Chondrocyte (in vitro differentiated cells): ENCODE results near the gene RIMS1. TPM values are rescaled to one million over a fixed set of nuclear protein-coding genes. Genes with fewer than 3 reads are reported as not detected.

Experiments used
- DNase-seq: peaks from one replicate; pipeline ENCODE4 v3.0.0; 2021; ENCODE audit warnings: mixed read lengths, low spot score
- H3K27ac Mint-ChIP-seq: one replicate; pipeline ENCODE4 v1.8.0; 2021; ENCODE audit warnings: mild to moderate bottlenecking, moderate library complexity, mixed read lengths; ENCODE audit not compliant: unreplicated experiment
- H3K27me3 Mint-ChIP-seq: 2 replicates; pipeline ENCODE4 v1.8.0; 2021; ENCODE audit warnings: low read depth, mixed read lengths
- H3K36me3 Mint-ChIP-seq: 2 replicates; pipeline ENCODE4 v1.8.0; 2021; ENCODE audit warnings: low read depth, mixed read lengths
- H3K4me1 Mint-ChIP-seq: 2 replicates; pipeline ENCODE4 v1.8.0; 2021; ENCODE audit warnings: low read depth, mild to moderate bottlenecking, mixed read lengths
- H3K4me3 Mint-ChIP-seq: one replicate; pipeline ENCODE4 v1.8.0; 2021; ENCODE audit warnings: mild to moderate bottlenecking, moderate library complexity, mixed read lengths; ENCODE audit not compliant: unreplicated experiment
- H3K9me3 Mint-ChIP-seq: 2 replicates; pipeline ENCODE4 v1.8.0; 2021; ENCODE audit warnings: low read depth, mixed read lengths
- total RNA-seq: library from RNA; stranded (reverse); gene quantifications from 3 replicates; pipeline ENCODE4 v1.2.1, GENCODE V29; 2021
- TF ChIP-seq, protein P1 (sequence below): fragments of 200-600 bp; sonication (generic); IDR thresholded peaks from 2 replicates; pipeline ENCODE4 v1.5.0; 2021; ENCODE audit warnings: antibody characterized with exemption, mild to moderate bottlenecking, moderate library complexity

Gene RIMS1
- total RNA-seq, 1 donor from 2014 or later, result 6.6 TPM

- no peak for DNase-seq
- TF ChIP-seq, protein P1, sequence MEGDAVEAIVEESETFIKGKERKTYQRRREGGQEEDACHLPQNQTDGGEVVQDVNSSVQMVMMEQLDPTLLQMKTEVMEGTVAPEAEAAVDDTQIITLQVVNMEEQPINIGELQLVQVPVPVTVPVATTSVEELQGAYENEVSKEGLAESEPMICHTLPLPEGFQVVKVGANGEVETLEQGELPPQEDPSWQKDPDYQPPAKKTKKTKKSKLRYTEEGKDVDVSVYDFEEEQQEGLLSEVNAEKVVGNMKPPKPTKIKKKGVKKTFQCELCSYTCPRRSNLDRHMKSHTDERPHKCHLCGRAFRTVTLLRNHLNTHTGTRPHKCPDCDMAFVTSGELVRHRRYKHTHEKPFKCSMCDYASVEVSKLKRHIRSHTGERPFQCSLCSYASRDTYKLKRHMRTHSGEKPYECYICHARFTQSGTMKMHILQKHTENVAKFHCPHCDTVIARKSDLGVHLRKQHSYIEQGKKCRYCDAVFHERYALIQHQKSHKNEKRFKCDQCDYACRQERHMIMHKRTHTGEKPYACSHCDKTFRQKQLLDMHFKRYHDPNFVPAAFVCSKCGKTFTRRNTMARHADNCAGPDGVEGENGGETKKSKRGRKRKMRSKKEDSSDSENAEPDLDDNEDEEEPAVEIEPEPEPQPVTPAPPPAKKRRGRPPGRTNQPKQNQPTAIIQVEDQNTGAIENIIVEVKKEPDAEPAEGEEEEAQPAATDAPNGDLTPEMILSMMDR, result no peak
- Mint-ChIP-seq H3K9me3 (peaks cover 2% of the 10 kb centered on the region), H3K36me3 (no peaks in the 10 kb centered on the region), H3K4me3 (no peak overlapping the region), H3K27ac (no peak overlapping the region), H3K27me3 (peaks cover 12% of the 10 kb centered on the region), H3K4me1 (no peaks in the 10 kb centered on the region)
Observed at GRCh38 chr6:72203983-72204382, 317.6 kb downstream of the RIMS1 start.

DNA sequence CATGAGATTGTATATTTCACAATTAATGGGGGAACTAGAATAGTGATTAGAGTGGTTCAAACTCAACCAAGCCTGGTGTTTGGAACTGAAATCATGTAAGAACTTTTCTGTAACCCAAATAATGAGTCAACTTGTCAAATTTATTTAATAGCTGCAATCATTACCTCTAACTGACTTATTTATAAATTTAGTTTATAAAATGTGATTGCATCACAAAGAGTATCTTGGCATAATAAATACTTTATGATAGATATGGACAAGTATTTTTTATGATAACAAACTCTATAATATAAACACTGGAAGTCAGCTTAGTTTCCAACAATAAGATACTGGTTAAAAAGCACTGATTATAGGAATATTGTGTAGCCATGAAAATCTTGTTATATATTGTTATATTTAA, 319.1 kb downstream of the RIMS1 start:
- TF ChIP-seq, protein P1, result no peak
- DNase-seq, result no peak
- H3K36me3 Mint-ChIP-seq, result no peaks in the 10 kb centered on the region
- peaks cover 6% of the 10 kb centered on the region for H3K27me3 Mint-ChIP-seq
- no peaks in the 10 kb centered on the region for H3K4me1 Mint-ChIP-seq
- no peak overlapping the region for H3K27ac Mint-ChIP-seq
- peaks cover 2% of the 10 kb centered on the region for H3K9me3 Mint-ChIP-seq
- no peak overlapping the region for H3K4me3 Mint-ChIP-seq

DNA sequence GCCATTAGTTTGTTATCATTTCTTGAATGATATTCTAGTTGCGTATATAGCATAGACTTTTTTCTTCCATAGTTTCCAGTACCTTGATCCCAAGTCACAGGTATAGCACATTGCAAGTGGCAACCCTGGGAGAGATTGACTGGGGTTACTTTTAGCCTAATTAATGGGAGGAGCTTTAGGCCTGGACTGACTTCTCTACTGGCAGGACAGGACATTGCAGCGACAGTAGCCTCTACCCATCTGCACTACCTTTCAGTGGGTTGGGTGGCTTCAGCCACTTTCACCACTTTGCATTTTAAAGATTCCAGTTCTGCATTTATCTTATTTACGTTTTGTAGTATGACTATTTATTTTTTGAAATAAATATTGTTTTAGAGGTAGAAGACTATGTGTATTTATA, 320.3 kb downstream of the RIMS1 start:
- TF ChIP-seq, protein P1, result no peak
- Mint-ChIP-seq H3K9me3 (peaks cover 2% of the 10 kb centered on the region), H3K4me1 (no peaks in the 10 kb centered on the region), H3K27ac (no peak overlapping the region), H3K27me3 (peaks cover 6% of the 10 kb centered on the region), H3K4me3 (no peak overlapping the region), H3K36me3 (no peaks in the 10 kb centered on the region)
- DNase-seq, result no peak

GRCh38 chr6:72212686-72213085, 326.3 kb downstream of the RIMS1 start:
- H3K9me3 Mint-ChIP-seq, result no peaks in the 10 kb centered on the region
- no peaks in the 10 kb centered on the region for H3K36me3 Mint-ChIP-seq
- no peak overlapping the region for H3K4me3 Mint-ChIP-seq
- no peaks in the 10 kb centered on the region for H3K4me1 Mint-ChIP-seq
- H3K27me3 Mint-ChIP-seq, result no peaks in the 10 kb centered on the region
- TF ChIP-seq, protein P1, result no peak
- DNase-seq, result no peak
- H3K27ac Mint-ChIP-seq, result no peak overlapping the region

GRCh38 chr6:72213654-72214053, 327.3 kb downstream of the RIMS1 start:
- Mint-ChIP-seq H3K9me3 (no peaks in the 10 kb centered on the region), H3K4me1 (no peaks in the 10 kb centered on the region), H3K36me3 (no peaks in the 10 kb centered on the region), H3K4me3 (no peak overlapping the region), H3K27ac (no peak overlapping the region), H3K27me3 (no peaks in the 10 kb centered on the region)
- TF ChIP-seq, protein P1, result no peak
- no peak for DNase-seq
